Measurements from ENCODE around the gene FARS2. TPM values are rescaled to one million over a fixed set of nuclear protein-coding genes. Genes with fewer than 3 reads are reported as not detected.

The FARS2 gene
- total RNA-seq, 2 donors from 2014 or later: 23.9 to 26.0 TPM

GRCh38 chr6:5731435-5731834 lies 470.1 kb downstream of the FARS2 start:
- H3K4me3 Mint-ChIP-seq: no peak overlapping the region

DNA sequence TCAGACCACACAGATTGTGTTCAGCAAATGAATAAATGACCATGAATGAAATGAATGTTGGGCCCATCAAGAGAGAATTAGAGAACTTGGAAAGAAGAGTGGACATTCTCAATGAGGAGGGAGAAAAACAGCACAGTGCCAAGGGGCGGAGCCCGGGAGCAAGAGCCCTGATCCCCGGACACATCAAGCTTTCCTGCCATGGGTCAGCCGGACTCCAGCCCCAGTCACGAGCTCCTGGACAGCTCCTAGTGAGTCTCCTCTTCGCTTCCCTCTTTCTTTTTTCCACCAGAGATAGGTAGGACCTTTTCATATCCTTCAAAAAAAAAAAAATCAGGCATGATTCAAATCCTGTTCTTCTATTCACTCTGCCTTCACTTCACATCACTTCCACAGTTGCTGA lies 471.2 kb downstream of the FARS2 start:
- Mint-ChIP-seq H3K27ac (no peak overlapping the region), H3K36me3 (ENCODE audit: insufficient read depth in 2 of 2) (no peaks in the 10 kb centered on the region), H3K4me3 (no peak overlapping the region), H3K4me1 (ENCODE audit: low read depth) (no peaks in the 10 kb centered on the region), H3K27me3 (ENCODE audit: low read depth) (no peaks in the 10 kb centered on the region), H3K9me3 (no peaks in the 10 kb centered on the region)
- DNase-seq (no peak), ATAC-seq (replicated peaks in 1 of 2) (no peak)

More at GRCh38 chr6:5731435-5731834, 470.1 kb downstream of the FARS2 start:
- Mint-ChIP-seq H3K9me3 (no peaks in the 10 kb centered on the region), H3K36me3 (ENCODE audit: insufficient read depth in 2 of 2) (no peaks in the 10 kb centered on the region), H3K27me3 (ENCODE audit: low read depth) (no peaks in the 10 kb centered on the region), H3K4me1 (ENCODE audit: low read depth) (no peaks in the 10 kb centered on the region), H3K27ac (no peak overlapping the region)
- ATAC-seq (replicated peaks in 1 of 2) (no peak), DNase-seq (no peak)

DNA sequence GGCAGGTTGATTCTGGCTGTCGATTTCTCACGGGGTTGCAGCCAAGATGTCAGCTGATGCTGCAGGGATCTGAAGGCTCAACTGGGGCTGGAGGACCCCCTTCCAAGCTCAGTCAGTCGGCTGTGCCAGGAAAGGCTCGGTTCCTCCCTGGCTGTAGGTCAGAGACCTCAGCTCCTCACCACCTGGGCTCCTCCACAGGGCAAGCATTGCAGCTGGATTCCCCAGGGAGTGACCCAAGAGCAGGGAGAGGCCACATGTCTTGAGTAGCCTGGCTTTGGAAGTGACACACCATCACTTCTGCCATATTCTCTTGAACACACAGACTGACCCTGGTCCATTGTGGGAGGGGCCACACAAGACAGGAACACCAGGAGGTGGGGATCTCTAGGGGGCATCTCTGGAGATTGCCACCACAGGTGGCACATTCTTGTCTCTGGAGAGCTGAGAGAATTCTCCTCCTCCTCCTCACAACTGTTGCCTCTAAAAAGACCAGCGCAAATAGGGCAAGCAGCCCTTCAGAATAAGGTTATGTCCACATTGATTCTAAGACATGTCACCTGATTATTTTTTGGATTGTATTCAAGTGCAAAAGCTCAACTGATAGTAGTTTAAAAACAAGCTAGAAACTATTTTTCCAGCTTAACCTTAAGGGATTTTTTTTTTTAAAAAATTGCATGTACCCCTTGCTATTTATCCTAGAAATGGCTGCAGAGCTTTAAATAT lies 474.9 kb downstream of the FARS2 start:
- no peaks in the 10 kb centered on the region for H3K27me3 Mint-ChIP-seq (ENCODE audit: low read depth)
- peaks cover 4% of the 10 kb centered on the region for H3K4me1 Mint-ChIP-seq (ENCODE audit: low read depth)
- H3K27ac Mint-ChIP-seq: no peak overlapping the region
- no peak for ATAC-seq (replicated peaks in 1 of 2)
- H3K36me3 Mint-ChIP-seq (ENCODE audit: insufficient read depth in 2 of 2): peaks cover 0 to 2% of the 10 kb centered on the region in 2 donors
- no peak overlapping the region for H3K4me3 Mint-ChIP-seq
- H3K9me3 Mint-ChIP-seq: no peaks in the 10 kb centered on the region
- DNase-seq: no peak

DNA sequence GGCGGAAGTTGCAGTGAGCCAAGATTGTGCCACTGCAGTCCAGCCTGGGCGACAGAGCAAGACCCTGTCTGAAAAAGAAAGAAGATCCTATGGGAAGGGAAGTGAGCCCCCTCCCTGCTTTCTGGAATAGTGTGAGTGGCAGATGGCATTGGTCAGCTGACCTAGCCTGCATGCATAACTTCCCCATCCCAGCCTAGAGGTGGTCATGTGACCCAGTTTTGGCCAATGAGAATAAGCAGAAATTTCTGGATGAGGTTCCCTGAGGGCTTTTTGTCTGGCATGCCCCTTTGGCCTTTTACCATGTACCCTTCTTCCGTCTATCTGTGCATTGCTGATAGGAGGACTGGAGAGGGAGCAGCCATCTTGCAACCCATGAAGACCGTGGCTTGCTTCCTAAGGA lies 476.1 kb downstream of the FARS2 start:
- no peak overlapping the region for H3K4me3 Mint-ChIP-seq
- peaks cover 4% of the 10 kb centered on the region for H3K4me1 Mint-ChIP-seq (ENCODE audit: low read depth)
- no peaks in the 10 kb centered on the region for H3K27me3 Mint-ChIP-seq (ENCODE audit: low read depth)
- peaks cover 0 to 2% of the 10 kb centered on the region in 2 donors for H3K36me3 Mint-ChIP-seq (ENCODE audit: insufficient read depth in 2 of 2)
- no peak for ATAC-seq (replicated peaks in 1 of 2)
- no peaks in the 10 kb centered on the region for H3K9me3 Mint-ChIP-seq
- no peak for DNase-seq
- H3K27ac Mint-ChIP-seq: no peak overlapping the region

DNA sequence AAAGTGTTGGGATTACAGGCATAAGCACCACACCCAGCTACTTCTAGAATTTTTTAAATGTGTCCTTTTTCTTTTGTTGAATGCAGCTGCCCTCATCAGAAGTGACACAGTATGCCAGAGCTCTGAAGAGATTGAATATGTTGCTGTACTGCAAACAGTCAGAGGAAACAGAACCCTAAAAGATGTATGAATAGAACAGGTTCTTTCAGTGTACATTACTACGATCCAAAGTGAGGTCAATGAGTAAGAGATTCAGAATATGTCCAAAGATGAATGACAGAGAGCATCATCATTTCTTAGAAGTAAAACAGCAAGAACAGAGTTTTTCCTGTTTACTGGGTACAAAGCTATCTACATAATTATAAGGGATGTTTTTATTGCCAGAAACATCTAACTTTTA lies 476.9 kb downstream of the FARS2 start:
- H3K4me1 Mint-ChIP-seq (ENCODE audit: low read depth): peaks cover 4% of the 10 kb centered on the region
- H3K4me3 Mint-ChIP-seq: no peak overlapping the region
- peaks cover 0 to 2% of the 10 kb centered on the region in 2 donors for H3K36me3 Mint-ChIP-seq (ENCODE audit: insufficient read depth in 2 of 2)
- H3K27me3 Mint-ChIP-seq (ENCODE audit: low read depth): no peaks in the 10 kb centered on the region
- H3K9me3 Mint-ChIP-seq: no peaks in the 10 kb centered on the region
- no peak overlapping the region for H3K27ac Mint-ChIP-seq
- DNase-seq (no peak), ATAC-seq (replicated peaks in 1 of 2) (peak in 1 of 2 donors; percentile 51)

DNA sequence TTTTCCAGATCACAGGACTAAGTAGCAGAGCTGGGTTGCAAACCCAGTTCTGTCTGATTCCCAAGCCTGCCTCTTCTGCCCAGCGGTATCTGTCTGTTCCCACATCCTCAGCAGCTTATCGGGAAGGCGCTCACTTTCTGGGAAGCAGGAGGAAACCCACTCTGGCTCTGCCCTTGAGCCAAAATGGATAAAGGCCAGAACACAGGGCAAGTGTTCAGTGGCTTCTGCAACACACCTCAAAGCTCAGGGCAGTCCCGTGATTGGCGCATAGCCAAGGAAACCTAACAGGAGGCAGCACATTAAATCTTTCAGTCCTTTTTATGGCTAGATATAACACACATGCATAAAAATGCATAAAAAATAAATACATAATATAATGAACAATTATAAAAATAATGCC lies 483.2 kb downstream of the FARS2 start:
- Mint-ChIP-seq H3K27me3 (ENCODE audit: low read depth) (no peaks in the 10 kb centered on the region), H3K36me3 (ENCODE audit: insufficient read depth in 2 of 2) (peaks cover 0 to 2% of the 10 kb centered on the region in 2 donors), H3K9me3 (peaks cover 0 to 2% of the 10 kb centered on the region in 2 donors), H3K4me3 (no peak overlapping the region), H3K27ac (no peak overlapping the region), H3K4me1 (ENCODE audit: low read depth) (no peaks in the 10 kb centered on the region)
- ATAC-seq (replicated peaks in 1 of 2): no peak
- DNase-seq: no peak

DNA sequence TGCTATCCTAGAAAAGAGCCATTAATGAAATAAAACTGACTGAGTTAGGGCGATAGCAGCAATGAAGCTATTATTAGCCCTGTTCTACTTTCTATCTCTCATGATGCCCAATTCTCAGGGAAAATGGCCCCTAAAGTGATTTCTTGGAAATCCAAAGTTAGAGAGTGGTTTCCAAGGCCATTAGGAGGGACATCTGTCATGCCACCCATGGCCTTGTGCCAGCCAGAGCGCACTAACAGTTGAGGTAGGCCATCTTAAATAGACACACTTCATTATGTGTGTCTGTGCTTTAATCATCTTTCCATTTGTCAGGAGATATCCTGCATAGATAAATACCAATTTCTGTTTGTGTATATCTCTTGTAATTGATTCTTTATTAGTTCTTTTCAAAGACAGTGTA lies 483.8 kb downstream of the FARS2 start:
- peaks cover 0 to 2% of the 10 kb centered on the region in 2 donors for H3K36me3 Mint-ChIP-seq (ENCODE audit: insufficient read depth in 2 of 2)
- H3K4me1 Mint-ChIP-seq (ENCODE audit: low read depth): no peaks in the 10 kb centered on the region
- H3K9me3 Mint-ChIP-seq: peaks cover 0 to 2% of the 10 kb centered on the region in 2 donors
- no peaks in the 10 kb centered on the region for H3K27me3 Mint-ChIP-seq (ENCODE audit: low read depth)
- DNase-seq (no peak), ATAC-seq (replicated peaks in 1 of 2) (no peak)
- no peak overlapping the region for H3K4me3 Mint-ChIP-seq
- H3K27ac Mint-ChIP-seq: no peak overlapping the region

DNA sequence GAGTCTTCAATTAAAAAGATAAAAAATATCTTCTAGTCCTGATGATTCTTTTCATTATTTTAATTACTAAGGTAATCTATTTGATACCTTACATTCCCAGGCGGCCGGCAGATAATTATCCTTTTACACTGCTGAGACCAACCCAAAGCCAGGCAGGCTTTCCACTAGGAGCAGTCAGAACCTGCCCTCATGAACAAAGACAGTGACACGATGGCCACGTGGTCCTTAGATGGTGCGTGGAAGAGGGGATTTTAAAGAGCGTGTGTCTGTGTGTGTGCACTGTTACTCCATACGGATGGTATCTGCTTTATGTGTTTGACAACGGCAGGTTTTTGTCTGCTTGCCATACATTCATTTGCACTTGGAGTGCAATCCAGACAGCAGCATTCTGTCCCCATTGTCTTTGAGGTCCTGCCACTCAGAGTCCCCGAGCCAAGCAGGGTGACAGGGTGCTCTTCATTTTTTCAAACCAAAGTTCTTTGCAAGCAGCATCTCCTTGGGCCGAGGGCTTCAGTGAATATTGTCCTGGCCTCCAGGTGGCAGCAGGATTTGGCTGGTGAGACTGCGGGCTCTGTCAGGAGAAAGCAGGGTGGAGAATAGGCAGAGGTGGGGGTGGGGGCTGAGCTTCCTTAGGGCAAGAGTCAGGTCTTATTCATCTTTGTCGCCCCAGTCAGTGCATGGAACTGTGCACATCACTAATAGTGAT lies 484.9 kb downstream of the FARS2 start:
- peaks cover 2 to 3% of the 10 kb centered on the region in 2 donors for H3K36me3 Mint-ChIP-seq (ENCODE audit: insufficient read depth in 2 of 2)
- no peak overlapping the region for H3K27ac Mint-ChIP-seq
- no peaks in the 10 kb centered on the region for H3K27me3 Mint-ChIP-seq (ENCODE audit: low read depth)
- peaks cover 0 to 2% of the 10 kb centered on the region in 2 donors for H3K9me3 Mint-ChIP-seq
- ATAC-seq (replicated peaks in 1 of 2): no peak
- H3K4me3 Mint-ChIP-seq: no peak overlapping the region
- H3K4me1 Mint-ChIP-seq (ENCODE audit: low read depth): no peaks in the 10 kb centered on the region
- no peak for DNase-seq

DNA sequence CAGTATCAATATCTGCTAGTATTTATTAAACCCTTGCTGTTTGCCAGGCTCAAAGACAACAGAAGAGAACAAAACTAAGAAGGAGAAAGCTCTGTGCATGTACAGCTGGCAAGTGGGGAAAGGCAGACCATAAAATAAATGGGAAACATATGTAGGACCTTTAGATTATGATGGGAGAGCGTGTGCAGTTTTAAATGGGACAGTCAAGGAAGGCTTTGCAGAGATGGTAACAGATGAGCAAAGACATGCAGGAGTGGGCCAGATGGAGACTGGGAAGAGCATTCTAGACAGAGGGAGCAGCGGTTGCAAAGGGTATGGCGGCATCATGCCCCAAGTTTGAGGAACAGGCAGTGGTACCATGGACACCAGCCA lies 485.4 kb downstream of the FARS2 start:
- peaks cover 3 to 4% of the 10 kb centered on the region in 2 donors for H3K36me3 Mint-ChIP-seq (ENCODE audit: insufficient read depth in 2 of 2)
- peaks cover 0 to 2% of the 10 kb centered on the region in 2 donors for H3K9me3 Mint-ChIP-seq
- no peaks in the 10 kb centered on the region for H3K4me1 Mint-ChIP-seq (ENCODE audit: low read depth)
- DNase-seq (no peak), ATAC-seq (replicated peaks in 1 of 2) (no peak)
- no peak overlapping the region for H3K4me3 Mint-ChIP-seq
- H3K27ac Mint-ChIP-seq: no peak overlapping the region
- no peaks in the 10 kb centered on the region for H3K27me3 Mint-ChIP-seq (ENCODE audit: low read depth)

DNA sequence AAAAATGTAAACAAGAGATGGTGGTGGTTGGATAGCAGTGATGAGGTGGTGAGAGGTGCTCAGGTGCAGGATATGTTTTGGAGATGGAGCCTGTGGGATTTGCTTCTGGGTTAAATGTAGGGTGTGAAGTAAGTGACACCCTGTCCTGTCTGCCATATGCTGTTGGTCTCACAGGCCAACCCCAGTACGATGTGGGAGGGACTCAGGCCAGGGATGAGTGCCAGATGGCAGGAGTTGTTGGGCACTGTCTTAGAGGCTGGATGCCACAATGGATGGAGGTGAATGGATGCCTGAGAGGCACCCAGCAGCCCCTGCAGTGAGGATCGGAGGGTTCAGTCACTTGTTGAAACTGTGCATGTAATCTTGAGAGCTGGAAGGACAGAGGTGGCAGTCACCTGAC lies 486.1 kb downstream of the FARS2 start:
- no peaks in the 10 kb centered on the region for H3K4me1 Mint-ChIP-seq (ENCODE audit: low read depth)
- H3K27ac Mint-ChIP-seq: no peak overlapping the region
- no peak overlapping the region for H3K4me3 Mint-ChIP-seq

DNA sequence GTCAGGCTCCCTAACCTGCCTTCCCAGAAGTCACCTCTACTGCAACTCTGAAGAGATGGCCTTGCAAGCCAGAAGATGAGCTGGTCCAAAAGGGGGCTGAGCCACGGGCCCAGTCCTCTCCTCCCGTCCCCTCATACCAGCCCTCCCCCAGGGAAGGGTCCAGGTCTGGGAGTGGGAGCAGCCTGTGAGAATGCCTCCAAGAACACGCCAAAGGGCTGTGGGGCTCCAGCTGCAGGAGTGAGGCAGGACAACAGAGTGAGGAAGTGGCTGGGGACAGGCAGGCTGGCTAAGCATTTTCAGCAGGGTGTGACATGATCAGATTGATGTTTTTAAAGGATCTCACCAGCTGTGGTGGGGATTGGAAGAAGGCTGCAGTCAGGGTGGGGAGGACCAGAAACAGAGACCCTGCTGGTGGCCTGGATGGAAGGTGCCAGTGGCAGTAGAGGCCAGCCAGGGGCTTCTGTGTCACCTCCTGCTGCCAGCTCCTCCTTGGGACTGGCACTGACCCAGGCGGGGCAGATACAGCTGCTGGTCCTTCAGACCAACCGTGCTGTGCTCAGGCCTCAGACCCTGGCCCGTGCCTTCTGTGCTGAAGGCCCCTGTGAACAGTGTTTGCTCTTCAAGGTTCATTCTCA lies 487.8 kb downstream of the FARS2 start:
- Mint-ChIP-seq H3K4me1 (ENCODE audit: low read depth) (no peaks in the 10 kb centered on the region), H3K27ac (no peak overlapping the region), H3K36me3 (ENCODE audit: insufficient read depth in 2 of 2) (peaks cover 3 to 15% of the 10 kb centered on the region in 2 donors), H3K27me3 (ENCODE audit: low read depth) (no peaks in the 10 kb centered on the region), H3K9me3 (peaks cover 4% of the 10 kb centered on the region in 2 donors), H3K4me3 (no peak overlapping the region)
- DNase-seq (no peak), ATAC-seq (replicated peaks in 1 of 2) (no peak)

More for the DNA sequence above, 486.1 kb downstream of the FARS2 start:
- Mint-ChIP-seq H3K27me3 (ENCODE audit: low read depth) (no peaks in the 10 kb centered on the region), H3K9me3 (peaks cover 2 to 4% of the 10 kb centered on the region in 2 donors), H3K36me3 (ENCODE audit: insufficient read depth in 2 of 2) (peaks cover 3 to 9% of the 10 kb centered on the region in 2 donors)
- no peak for DNase-seq
- ATAC-seq (replicated peaks in 1 of 2): no peak

GRCh38 chr6:5749651-5750215 lies 488.4 kb downstream of the FARS2 start:
- no peaks in the 10 kb centered on the region for H3K27me3 Mint-ChIP-seq (ENCODE audit: low read depth)
- H3K27ac Mint-ChIP-seq: no peak overlapping the region
- H3K36me3 Mint-ChIP-seq (ENCODE audit: insufficient read depth in 2 of 2): peaks cover 5 to 17% of the 10 kb centered on the region in 2 donors
- no peak overlapping the region for H3K4me3 Mint-ChIP-seq
- no peaks in the 10 kb centered on the region for H3K4me1 Mint-ChIP-seq (ENCODE audit: low read depth)
- DNase-seq (no peak), ATAC-seq (replicated peaks in 1 of 2) (no peak)
- H3K9me3 Mint-ChIP-seq: peaks cover 4 to 7% of the 10 kb centered on the region in 2 donors
